Measurements from ENCODE around the gene PIK3C3.

PIK3C3 gene

DNA sequence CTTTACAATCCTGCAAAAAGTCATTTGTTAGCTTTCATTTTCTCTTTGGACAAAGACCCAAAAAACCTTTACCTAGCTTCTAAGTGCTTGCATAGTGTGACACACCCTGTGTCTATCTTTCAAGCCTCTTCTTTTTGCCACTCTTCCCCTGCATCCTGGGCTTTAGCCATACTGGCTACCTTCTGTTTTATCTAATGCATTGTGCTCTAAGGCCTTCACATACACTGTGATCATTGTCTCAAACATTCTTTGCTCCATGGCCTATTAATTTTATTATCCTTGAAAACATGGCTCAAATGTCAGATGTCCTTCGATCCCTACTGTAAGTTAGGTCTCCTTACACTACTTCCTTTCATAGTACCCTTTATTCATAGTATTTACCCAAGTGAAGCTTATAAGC lies 84.4 kb downstream of the PIK3C3 start:
- Histone ChIP-seq H2AK5ac (ENCODE audit: low read depth, low read length) (no peak overlapping the region), H3K27me3 (ENCODE audit: control insufficient read depth in 3 of 3, insufficient read depth in 3 of 3, low read depth in 1 of 3, low read length in 3 of 3) (no peaks in the 10 kb centered on the region), H3K4me2 (ENCODE audit: insufficient read depth, low read length, poor library complexity, severe bottlenecking) (no peak overlapping the region), H3K27ac (replicated peaks; ENCODE audit: low read length) (no peak overlapping the region), H2BK12ac (ENCODE audit: low read length) (no peak overlapping the region), H3K23ac (ENCODE audit: low read depth, low read length, poor library complexity) (no peak overlapping the region), H2BK15ac (ENCODE audit: low read length) (no peak overlapping the region), H3K79me1 (ENCODE audit: low read depth, low read length) (no peaks in the 10 kb centered on the region), H3K4me1 (ENCODE audit: control insufficient read depth in 2 of 2, insufficient read depth in 1 of 2, low read depth in 1 of 2, low read length in 2 of 2) (no peaks in the 10 kb centered on the region), H3K4ac (ENCODE audit: low read length) (no peak overlapping the region), H3K18ac (ENCODE audit: low read length) (no peak overlapping the region), H3K9ac (ENCODE audit: low read depth, low read length, poor library complexity) (no peak overlapping the region), H3K4me3 (ENCODE audit: low read length in 2 of 2) (no peak overlapping the region), H3K14ac (ENCODE audit: low read length) (no peak overlapping the region), H3K36me3 (replicated peaks in 1 of 2; ENCODE audit: control insufficient read depth in 2 of 2, insufficient read depth in 2 of 2, low read length in 2 of 2) (peaks cover 4 to 86% of the 10 kb centered on the region in 2 donors), H2AFZ (ENCODE audit: low read length) (no peak overlapping the region), H2BK120ac (ENCODE audit: low read depth, low read length) (no peak overlapping the region), H4K8ac (ENCODE audit: low read depth, low read length) (no peak overlapping the region), H2BK5ac (ENCODE audit: low read length) (no peak overlapping the region), H3K9me3 (replicated peaks in 1 of 2; ENCODE audit: control insufficient read depth in 2 of 2, insufficient read depth in 1 of 2, low read depth in 1 of 2, low read length in 2 of 2) (no peaks in the 10 kb centered on the region), H4K91ac (ENCODE audit: low read depth, low read length, poor library complexity) (no peak overlapping the region)
- DNase-seq (ENCODE audit: low spot score) = no peak
- WGBS, 2 donors (ENCODE audit: extremely low coverage in 2 of 2, insufficient read length in 2 of 2, insufficient replicate concordance in 1 of 2) = no CpG with 5 or more reads among the region's 1 CpG

DNA sequence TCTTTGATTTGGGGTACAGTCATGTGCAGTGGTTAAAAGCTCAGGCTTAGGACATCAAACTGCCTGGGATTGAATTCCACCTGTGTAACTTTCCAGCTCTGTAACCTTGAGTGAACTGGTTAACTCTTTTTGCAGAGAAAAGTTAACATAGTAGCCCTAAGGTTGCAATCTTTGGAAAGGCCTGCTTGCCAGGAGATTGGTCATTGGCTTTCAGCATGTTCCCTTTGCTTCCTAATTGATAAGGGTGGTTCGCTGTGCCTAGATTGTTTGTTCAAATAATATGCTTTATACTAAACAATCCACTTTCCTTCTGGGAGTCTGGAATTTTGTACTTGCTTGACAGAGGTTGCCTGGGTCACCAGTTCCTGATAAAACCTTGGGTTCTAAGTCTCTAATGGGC lies 86.8 kb downstream of the PIK3C3 start:
- H3K4me3 ChIP-seq (ENCODE audit: low read length in 2 of 2) = no peak overlapping the region
- no peak overlapping the region for H2AFZ ChIP-seq (ENCODE audit: low read length)
- H3K36me3 ChIP-seq (replicated peaks in 1 of 2; ENCODE audit: control insufficient read depth in 2 of 2, insufficient read depth in 2 of 2, low read length in 2 of 2) = peaks cover 5 to 85% of the 10 kb centered on the region in 2 donors

DNA sequence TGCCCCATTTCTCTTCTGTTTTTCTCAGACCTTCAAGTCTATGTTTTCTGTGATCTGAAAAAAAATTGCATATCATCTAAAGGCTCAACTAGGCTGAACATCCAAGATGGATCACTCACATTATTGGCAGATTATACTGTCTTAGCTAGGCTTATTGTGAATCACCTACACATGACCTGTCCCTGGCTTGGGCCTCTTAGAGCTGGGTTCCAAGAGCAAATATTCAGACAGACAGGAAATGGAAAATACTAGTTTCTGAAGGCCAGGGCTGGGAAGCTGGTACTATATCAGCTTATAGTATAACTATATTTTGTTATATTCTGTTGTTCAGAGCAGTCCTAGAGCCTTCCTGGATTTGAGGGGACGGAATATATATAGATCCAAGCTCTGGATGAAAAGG lies 90.3 kb downstream of the PIK3C3 start:
- no peak overlapping the region for H2BK5ac ChIP-seq (ENCODE audit: low read length)

More for the DNA sequence above, 86.8 kb downstream of the PIK3C3 start:
- WGBS, 2 donors (ENCODE audit: extremely low coverage in 2 of 2, insufficient read length in 2 of 2, insufficient replicate concordance in 1 of 2) = no CpG with 5 or more reads among the region's 1 CpG
- H2AK5ac ChIP-seq (ENCODE audit: low read depth, low read length) = no peak overlapping the region
- H3K14ac ChIP-seq (ENCODE audit: low read length) = no peak overlapping the region
- no peak overlapping the region for H4K8ac ChIP-seq (ENCODE audit: low read depth, low read length)
- DNase-seq (ENCODE audit: low spot score) = no peak
- no peak overlapping the region for H3K27ac ChIP-seq (replicated peaks; ENCODE audit: low read length)
- no peak overlapping the region for H2BK5ac ChIP-seq (ENCODE audit: low read length)
- no peaks in the 10 kb centered on the region for H3K4me1 ChIP-seq (ENCODE audit: control insufficient read depth in 2 of 2, insufficient read depth in 1 of 2, low read depth in 1 of 2, low read length in 2 of 2)
- H3K79me1 ChIP-seq (ENCODE audit: low read depth, low read length) = no peaks in the 10 kb centered on the region
- H3K18ac ChIP-seq (ENCODE audit: low read length) = no peak overlapping the region
- no peak overlapping the region for H3K4me2 ChIP-seq (ENCODE audit: insufficient read depth, low read length, poor library complexity, severe bottlenecking)
- no peak overlapping the region for H3K4ac ChIP-seq (ENCODE audit: low read length)
- no peak overlapping the region for H2BK12ac ChIP-seq (ENCODE audit: low read length)
- no peak overlapping the region for H3K23ac ChIP-seq (ENCODE audit: low read depth, low read length, poor library complexity)
- no peaks in the 10 kb centered on the region for H3K27me3 ChIP-seq (ENCODE audit: control insufficient read depth in 3 of 3, insufficient read depth in 3 of 3, low read depth in 1 of 3, low read length in 3 of 3)
- no peak overlapping the region for H2BK120ac ChIP-seq (ENCODE audit: low read depth, low read length)
- no peak overlapping the region for H4K91ac ChIP-seq (ENCODE audit: low read depth, low read length, poor library complexity)
- no peak overlapping the region for H3K9ac ChIP-seq (ENCODE audit: low read depth, low read length, poor library complexity)
- no peak overlapping the region for H2BK15ac ChIP-seq (ENCODE audit: low read length)
- no peaks in the 10 kb centered on the region for H3K9me3 ChIP-seq (replicated peaks in 1 of 2; ENCODE audit: control insufficient read depth in 2 of 2, insufficient read depth in 1 of 2, low read depth in 1 of 2, low read length in 2 of 2)

DNA sequence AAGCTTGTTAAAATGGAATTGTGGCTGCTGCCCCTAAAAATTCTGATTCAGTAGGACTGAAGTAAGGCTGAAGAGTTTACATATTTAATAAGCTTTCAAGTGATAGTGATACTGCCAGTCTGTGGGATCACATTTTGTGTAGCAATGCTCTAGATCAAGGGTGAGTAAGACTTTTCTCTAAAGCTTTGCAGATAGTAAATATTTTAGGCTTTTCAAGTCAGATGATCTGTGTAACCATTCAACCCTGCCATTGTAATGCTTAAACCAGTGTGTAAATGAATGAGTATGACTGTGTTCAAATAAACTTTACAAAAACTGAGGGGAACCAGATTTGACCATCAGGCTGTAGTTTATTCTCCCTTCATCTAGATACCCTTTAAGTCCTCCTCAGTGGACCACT lies 92.7 kb downstream of the PIK3C3 start:
- H2BK5ac ChIP-seq (ENCODE audit: low read length) = no peak overlapping the region
- H3K4me2 ChIP-seq (ENCODE audit: insufficient read depth, low read length, poor library complexity, severe bottlenecking) = no peak overlapping the region
- H4K8ac ChIP-seq (ENCODE audit: low read depth, low read length) = no peak overlapping the region
- H2AFZ ChIP-seq (ENCODE audit: low read length) = no peak overlapping the region
- H3K4ac ChIP-seq (ENCODE audit: low read length) = no peak overlapping the region
- no peak overlapping the region for H2BK120ac ChIP-seq (ENCODE audit: low read depth, low read length)
- H3K27ac ChIP-seq (replicated peaks; ENCODE audit: low read length) = no peak overlapping the region
- H2BK15ac ChIP-seq (ENCODE audit: low read length) = no peak overlapping the region
- no peaks in the 10 kb centered on the region for H3K79me1 ChIP-seq (ENCODE audit: low read depth, low read length)
- H3K4me3 ChIP-seq (ENCODE audit: low read length in 2 of 2) = no peak overlapping the region
- no peak overlapping the region for H3K14ac ChIP-seq (ENCODE audit: low read length)
- no peaks in the 10 kb centered on the region for H3K27me3 ChIP-seq (ENCODE audit: control insufficient read depth in 3 of 3, insufficient read depth in 3 of 3, low read depth in 1 of 3, low read length in 3 of 3)
- H3K9me3 ChIP-seq (replicated peaks in 1 of 2; ENCODE audit: control insufficient read depth in 2 of 2, insufficient read depth in 1 of 2, low read depth in 1 of 2, low read length in 2 of 2) = no peaks in the 10 kb centered on the region
- no peak overlapping the region for H2AK5ac ChIP-seq (ENCODE audit: low read depth, low read length)
- H3K4me1 ChIP-seq (ENCODE audit: control insufficient read depth in 2 of 2, insufficient read depth in 1 of 2, low read depth in 1 of 2, low read length in 2 of 2) = no peaks in the 10 kb centered on the region
- no peak overlapping the region for H3K9ac ChIP-seq (ENCODE audit: low read depth, low read length, poor library complexity)
- H4K91ac ChIP-seq (ENCODE audit: low read depth, low read length, poor library complexity) = no peak overlapping the region
- no peak overlapping the region for H3K23ac ChIP-seq (ENCODE audit: low read depth, low read length, poor library complexity)
- H3K18ac ChIP-seq (ENCODE audit: low read length) = no peak overlapping the region
- no peak for DNase-seq (ENCODE audit: low spot score)
- no peak overlapping the region for H2BK12ac ChIP-seq (ENCODE audit: low read length)
- H3K36me3 ChIP-seq (replicated peaks in 1 of 2; ENCODE audit: control insufficient read depth in 2 of 2, insufficient read depth in 2 of 2, low read length in 2 of 2) = peaks cover 2 to 63% of the 10 kb centered on the region in 2 donors

More for the DNA sequence above, 90.3 kb downstream of the PIK3C3 start:
- Histone ChIP-seq H3K9me3 (replicated peaks in 1 of 2; ENCODE audit: control insufficient read depth in 2 of 2, insufficient read depth in 1 of 2, low read depth in 1 of 2, low read length in 2 of 2) (no peaks in the 10 kb centered on the region), H3K4me2 (ENCODE audit: insufficient read depth, low read length, poor library complexity, severe bottlenecking) (no peak overlapping the region), H2AK5ac (ENCODE audit: low read depth, low read length) (no peak overlapping the region), H3K27ac (replicated peaks; ENCODE audit: low read length) (no peak overlapping the region), H3K23ac (ENCODE audit: low read depth, low read length, poor library complexity) (no peak overlapping the region), H3K79me1 (ENCODE audit: low read depth, low read length) (no peaks in the 10 kb centered on the region), H3K27me3 (ENCODE audit: control insufficient read depth in 3 of 3, insufficient read depth in 3 of 3, low read depth in 1 of 3, low read length in 3 of 3) (no peaks in the 10 kb centered on the region), H3K14ac (ENCODE audit: low read length) (no peak overlapping the region), H3K4me1 (ENCODE audit: control insufficient read depth in 2 of 2, insufficient read depth in 1 of 2, low read depth in 1 of 2, low read length in 2 of 2) (no peaks in the 10 kb centered on the region), H3K9ac (ENCODE audit: low read depth, low read length, poor library complexity) (no peak overlapping the region), H2BK15ac (ENCODE audit: low read length) (no peak overlapping the region), H3K36me3 (replicated peaks in 1 of 2; ENCODE audit: control insufficient read depth in 2 of 2, insufficient read depth in 2 of 2, low read length in 2 of 2) (peaks cover 5 to 82% of the 10 kb centered on the region in 2 donors), H2BK120ac (ENCODE audit: low read depth, low read length) (no peak overlapping the region), H2AFZ (ENCODE audit: low read length) (no peak overlapping the region), H3K18ac (ENCODE audit: low read length) (no peak overlapping the region), H4K91ac (ENCODE audit: low read depth, low read length, poor library complexity) (no peak overlapping the region), H4K8ac (ENCODE audit: low read depth, low read length) (no peak overlapping the region), H2BK12ac (ENCODE audit: low read length) (no peak overlapping the region), H3K4ac (ENCODE audit: low read length) (no peak overlapping the region), H3K4me3 (ENCODE audit: low read length in 2 of 2) (no peak overlapping the region)
- DNase-seq (ENCODE audit: low spot score) = no peak
- WGBS, 2 donors (ENCODE audit: extremely low coverage in 2 of 2, insufficient read length in 2 of 2, insufficient replicate concordance in 1 of 2) = no CpG with 5 or more reads among the region's 1 CpG

Data from neuronal stem cell (in vitro differentiated cells).